Stimulated activated CD4-positive, alpha-beta T cell treated with anti-CD3 and anti-CD28 coated beads, TNF-alpha, amount 100 ng/mL, for 4 hours (primary cell): ENCODE results near the gene GFOD1.
"Not testable (repeated sequence)": the region's sequence is repeated elsewhere in the genome, so short reads cannot be mapped to it uniquely, and the experiment has no call there.

Experiments
- DNase-seq, 3 experiments: peaks; one replicate each; pipeline ENCODE4 v3.0.0-alpha.2; 2020; ENCODE audit warnings: low read depth in 3 of 3

Gene GFOD1

DNA sequence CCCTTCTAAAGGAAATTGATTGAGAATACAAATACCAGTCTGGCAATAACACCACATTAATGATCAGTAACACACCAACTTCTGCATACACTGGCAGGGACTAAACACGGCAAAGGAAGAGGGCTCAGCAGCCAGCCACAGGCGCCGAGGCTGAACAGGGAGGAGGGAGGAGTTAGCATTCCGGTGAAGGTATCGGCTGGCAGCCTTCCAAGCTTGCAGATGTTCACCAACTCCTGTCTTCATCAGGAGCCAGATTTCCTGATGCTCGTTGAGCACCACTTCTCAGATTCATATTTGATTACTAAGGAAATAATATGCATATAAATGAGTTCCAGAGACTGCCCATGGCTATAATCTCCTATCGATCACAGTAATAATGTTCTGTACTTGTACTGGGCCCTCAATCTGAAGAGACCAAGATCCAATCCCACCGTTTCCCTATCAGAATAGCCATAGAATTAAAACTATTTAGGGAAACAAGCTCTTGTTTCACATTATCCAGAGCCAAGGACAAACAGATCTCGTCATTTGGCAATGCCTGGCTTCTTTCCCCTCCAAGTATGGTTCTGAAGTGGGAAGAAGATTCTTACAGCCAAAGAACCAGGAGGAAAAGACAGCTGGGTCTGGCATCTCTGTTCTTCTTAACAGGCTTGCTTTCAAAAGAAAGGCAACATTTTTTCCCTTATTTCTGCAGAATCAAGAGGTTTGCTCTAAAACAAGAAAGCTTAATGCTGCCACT is 42.2 kb downstream of the GFOD1 start:
- DNase-seq: no peak

DNA sequence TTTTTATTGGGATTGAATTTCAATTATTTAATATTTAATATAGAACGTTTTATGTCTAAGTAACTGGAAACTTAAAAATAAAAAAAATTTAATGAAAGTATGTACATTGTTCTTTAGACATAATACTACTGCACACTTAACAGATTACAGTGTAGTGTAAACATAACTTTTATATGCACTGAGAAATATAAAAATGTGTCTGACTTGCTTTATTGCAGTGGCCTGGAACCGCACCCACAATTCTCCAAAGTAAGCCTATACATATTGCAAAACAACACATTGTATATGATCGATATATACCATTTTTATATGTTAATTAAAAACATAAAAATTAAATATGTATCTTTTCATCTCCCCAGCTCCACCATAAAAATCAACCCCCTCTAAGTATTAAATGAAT is 42.8 kb downstream of the GFOD1 start:
- DNase-seq: no peak

DNA sequence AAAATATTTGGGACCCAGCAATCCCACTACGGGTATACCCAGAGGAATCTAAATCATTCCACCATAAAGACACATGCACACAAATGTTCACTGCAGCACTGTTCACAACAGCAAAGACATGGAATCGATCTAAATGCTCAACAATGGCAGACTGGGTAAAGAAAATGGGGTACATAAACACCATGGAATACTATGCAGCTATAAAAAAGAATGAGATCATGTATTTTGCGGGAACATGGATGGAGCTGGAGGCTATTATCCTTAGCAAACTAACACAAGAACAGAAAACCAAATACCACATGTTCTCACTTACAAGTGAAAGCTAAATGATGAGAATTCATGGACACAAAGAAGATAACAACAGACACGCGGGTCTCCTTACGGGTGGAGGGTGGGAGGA is 43.4 kb downstream of the GFOD1 start:
- DNase-seq: not testable (repeated sequence)

DNA sequence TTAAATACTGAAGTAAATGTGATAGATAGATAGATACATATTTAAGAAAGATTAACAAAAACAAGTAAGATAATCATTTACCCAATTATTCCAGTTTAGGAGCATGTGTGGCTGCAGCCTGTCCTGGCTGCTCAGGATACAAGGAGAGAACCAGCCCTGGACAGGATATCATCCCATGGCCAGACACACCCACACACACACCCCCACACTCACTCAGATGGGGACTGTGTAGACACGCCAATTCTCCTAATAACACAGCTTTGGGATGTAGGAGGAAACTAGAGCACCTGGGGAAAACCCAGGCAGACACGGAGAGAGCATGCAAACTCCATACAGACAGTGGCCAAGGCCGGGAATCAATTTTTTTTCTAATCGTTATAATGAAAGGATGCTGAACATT is 45.6 kb downstream of the GFOD1 start:
- no peak for DNase-seq

DNA sequence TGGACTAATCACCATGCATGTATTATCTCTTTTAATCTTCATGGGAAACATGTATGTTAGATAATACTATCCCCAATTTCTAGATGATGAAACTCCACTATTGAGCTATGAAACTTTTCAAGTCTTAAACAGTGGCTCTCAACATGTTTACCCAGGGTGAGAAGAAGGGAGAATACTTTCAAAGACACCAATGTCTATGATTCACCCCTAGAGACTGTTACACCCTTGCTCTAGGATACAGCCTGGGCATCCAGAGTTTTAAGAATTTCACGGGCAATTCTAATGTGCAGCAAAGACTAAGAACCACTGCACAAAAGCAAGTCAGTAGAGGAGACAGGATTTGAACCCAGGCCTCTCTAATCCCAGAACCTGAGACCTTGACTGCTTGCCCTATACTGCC is 47.8 kb downstream of the GFOD1 start:
- no peak for DNase-seq

DNA sequence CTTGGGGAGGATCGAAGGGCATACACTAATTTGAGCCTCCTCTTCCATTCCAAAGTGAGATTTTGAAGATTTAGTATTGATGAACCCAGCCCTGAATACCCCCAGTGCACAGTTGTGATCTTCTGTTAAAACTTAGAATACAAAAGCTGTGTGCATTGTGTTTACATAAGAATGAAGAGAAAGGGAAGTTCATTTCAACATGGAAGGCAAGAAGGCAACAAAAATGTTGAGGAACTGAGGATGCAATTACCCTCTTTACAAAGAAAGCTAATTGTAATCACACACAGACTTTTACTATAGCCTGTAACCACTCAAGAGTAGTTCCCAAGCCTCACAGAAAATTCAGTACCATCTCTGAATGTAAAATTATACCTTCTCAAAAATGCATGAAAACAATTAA is 49.3 kb downstream of the GFOD1 start:
- DNase-seq: no peak

DNA sequence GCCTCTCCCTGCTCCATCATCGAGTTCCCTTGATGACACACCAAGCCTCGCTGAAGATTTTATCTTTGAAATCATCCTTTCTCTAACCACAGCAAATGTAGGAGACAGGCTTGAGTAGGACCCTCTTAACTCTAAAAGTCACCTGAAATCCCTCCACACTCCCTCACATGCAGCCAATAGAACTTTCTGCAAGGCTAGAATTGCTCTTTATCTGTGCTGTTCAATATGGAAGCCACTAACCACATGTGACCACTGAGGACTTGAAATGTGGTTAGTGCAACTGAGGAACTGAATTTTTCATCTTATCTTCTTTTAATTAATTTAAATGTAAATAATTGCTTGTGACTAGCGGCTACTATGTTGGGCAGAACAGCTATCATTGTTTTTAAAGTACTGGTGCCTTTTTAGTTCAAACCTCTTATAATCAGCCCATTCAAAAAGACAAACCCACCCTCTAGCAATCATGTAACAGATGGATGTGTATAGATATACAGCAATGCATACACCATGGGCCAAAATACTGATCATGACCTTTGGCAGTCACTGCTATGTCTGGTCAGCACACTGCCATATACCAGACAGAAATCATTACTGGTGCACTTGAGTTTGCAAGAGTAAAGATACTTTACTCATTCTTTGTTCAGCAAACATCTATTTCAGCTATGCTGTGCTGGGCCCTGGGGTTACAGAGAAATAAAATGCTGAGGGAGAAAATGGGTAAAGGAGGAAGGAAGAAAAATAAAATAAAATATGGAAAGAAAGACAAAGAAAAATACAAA is 50.0 kb downstream of the GFOD1 start:
- DNase-seq: no peak

DNA sequence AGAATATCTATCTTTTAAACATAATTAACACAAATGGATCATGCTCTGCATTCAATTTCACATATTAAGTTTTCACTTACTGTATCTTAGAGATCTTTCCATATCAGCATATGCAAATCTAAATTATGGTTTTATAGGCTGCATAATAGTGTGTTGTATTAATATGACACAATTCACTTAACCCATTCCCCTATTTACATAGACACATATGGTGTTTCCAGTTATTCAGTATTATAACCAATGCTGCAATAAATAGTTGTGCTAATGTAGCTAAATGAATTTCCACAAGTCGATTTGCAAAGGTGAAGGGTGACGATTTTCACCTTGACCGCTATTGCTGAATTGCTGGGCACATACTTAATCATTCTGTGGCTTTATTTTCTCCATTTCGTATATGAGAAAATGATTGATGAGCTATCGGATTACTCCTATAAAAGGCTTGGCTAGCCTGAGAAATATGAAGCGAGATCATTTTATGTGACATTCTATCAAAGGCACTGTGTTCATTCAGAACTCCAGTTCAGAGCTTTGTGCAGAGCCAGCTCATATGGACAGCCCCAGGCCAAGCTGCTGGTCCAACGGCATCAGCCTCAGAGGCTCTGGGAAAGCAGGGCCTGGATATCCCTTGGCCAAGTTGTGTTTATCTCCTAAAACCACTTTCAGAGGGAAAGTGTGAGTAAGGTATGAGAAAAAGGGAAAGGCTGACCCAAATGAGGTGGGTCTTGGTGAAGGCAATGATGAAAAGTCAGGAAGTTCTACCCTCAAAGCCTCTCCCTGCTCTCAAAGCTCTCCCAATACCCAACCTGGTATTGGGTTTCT is 50.8 kb downstream of the GFOD1 start:
- no peak for DNase-seq

DNA sequence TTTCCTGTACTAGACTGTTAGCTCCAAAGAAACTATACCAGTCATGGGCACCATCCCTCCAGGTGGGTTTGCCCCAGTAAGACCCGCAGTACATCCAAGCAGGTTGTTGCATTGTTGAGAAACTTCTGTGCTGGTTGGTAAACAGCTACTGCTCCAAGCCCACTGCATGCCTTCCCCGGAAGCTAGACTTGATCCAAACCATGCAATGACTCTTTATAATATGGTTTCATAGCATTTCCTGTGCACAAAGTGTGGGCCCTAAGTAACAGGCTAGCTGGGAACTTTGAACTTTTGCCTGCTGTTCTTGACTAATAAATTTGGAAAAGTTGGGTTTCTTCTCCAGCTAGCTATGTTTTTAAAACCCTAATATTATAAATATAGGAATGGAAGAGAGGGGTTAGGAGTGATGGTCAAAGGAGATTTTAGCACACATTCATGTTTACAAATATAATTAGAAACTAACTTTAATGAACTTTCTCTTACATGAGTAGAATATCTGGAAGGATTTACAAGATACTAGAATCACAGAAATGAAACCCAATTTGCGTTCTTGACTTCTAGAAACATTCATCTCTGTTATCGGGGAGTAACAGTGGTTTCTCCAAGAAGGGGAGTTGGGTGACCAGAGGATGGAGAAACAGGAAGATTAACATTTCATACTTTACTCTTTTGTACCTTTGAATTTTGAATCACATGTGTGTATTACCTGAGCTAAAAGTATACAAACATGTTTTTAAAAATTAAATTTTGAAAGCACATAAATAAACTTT is 51.7 kb downstream of the GFOD1 start:
- no peak for DNase-seq

DNA sequence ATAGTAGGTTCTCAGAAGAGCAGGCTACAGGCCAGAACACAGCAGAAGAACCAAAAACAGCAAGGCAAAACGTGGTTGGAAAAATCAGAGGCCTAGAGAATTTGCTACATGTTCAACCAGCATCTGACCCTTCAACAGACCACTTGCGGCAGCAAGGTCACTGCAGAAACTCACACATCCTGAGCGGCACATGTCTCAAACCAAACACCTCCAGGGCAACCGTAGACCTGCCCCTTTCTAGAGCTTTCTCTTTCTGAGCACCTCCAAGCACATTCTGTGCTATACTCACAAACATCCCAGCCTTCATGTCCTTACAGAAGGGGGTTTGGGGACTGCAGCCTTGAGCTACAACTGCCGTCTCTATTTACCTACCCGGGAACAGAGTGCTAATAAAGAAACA is 52.6 kb downstream of the GFOD1 start:
- DNase-seq: no peak

DNA sequence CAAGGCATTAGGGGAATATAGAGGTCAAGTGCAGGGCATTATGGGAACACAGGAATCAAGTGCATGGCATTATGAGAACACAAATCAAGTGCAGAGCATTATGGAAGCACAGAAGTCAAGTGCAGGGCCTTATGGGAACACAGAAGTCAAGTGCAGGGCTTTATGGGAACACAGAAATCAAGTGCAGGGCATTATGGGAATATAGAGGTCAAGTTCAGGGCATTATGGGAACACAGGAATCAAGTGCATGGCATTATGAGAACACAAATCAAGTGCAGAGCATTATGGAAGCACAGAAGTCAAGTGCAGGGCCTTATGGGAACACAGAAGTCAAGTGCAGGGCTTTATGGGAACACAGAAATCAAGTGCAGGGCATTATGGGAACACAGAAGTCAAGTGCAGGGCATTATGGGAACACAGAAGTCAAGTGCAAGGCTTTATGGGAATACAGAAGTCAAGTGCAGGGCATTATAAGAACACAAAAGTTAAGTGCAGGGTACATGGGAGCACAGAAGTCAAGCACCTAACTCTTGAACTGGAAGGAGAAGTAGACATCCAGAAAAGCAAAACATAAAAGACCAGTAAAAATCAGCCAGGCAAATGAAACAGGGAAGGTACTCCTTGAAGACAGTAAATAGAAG is 53.1 kb downstream of the GFOD1 start:
- DNase-seq: not testable (repeated sequence)

DNA sequence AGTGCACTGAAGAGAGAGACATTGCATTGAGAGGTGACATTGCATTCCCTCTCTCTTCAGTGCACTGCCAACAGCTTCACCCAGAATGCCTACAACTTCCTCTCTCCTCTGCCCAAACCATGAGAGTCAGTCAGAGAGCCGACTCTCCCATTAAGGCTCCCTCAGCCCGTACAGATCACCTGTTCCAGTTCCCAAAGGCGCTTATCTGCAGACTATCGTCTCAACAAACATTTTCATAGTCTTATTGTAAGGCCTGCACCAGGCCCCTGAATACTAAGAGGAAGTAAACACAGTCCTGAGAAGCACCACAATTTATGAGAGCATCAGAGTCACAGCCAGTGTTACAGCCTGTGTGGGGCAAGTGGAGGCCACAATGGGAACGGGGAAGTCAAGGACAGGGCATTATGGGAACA is 53.7 kb downstream of the GFOD1 start:
- no peak for DNase-seq

DNA sequence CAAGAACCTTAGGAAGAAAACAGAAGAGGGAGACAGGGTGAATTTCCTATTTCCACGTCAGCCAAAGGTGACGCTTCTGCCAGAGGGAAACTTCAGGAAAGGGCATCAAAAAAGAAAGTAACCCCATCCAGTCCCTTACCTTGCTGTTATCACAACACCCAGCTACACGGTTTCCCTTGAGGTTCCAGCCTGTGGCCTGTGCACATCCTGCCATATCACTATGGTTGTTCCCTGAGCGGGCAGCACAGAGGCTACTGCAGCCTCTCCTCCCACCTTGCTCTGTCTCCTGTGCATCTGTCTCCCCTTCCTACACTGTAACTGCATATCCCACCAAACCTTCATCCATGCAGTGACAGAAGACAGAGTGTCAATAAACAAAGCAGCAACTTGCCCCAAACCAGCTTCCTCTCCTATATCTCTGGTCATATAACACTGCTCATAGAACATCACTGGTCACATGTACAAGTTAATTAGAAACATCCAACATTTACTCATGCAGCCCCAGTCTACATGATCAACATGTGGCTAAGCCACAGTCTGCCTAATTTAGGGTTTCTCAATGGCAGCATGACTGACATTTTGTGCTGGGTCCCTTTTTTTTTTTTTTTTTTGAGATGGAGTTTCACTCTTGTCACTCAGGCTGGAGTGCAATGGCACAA is 54.7 kb downstream of the GFOD1 start:
- DNase-seq: no peak

DNA sequence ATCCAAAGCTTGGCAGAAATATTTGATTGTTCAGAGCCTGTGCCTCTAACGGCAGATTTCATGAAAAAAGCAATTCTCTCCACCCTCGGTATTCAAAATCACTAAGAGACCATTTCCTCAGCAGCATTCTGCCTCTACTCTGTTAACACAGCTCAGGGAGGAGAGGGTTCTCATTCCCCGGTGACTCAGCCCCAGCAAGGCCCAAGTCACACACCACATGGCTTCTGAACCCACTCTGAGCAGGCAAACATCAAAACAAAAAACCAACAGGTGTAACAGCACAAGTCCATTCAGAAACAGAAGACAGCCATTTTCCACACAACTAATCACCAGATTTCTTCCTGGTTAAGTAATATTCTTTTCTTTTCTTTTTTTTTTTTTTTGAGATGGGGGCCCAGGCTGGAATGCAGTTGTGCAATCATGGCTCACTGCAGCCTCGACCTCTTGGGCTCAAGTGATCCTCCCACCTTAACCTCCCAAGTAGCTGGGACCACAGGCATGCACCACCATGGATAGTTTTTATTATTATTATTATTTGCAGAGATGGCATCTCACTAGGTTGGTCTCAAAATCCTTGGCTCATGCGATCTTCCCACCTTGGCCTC is 55.4 kb downstream of the GFOD1 start:
- DNase-seq: no peak

DNA sequence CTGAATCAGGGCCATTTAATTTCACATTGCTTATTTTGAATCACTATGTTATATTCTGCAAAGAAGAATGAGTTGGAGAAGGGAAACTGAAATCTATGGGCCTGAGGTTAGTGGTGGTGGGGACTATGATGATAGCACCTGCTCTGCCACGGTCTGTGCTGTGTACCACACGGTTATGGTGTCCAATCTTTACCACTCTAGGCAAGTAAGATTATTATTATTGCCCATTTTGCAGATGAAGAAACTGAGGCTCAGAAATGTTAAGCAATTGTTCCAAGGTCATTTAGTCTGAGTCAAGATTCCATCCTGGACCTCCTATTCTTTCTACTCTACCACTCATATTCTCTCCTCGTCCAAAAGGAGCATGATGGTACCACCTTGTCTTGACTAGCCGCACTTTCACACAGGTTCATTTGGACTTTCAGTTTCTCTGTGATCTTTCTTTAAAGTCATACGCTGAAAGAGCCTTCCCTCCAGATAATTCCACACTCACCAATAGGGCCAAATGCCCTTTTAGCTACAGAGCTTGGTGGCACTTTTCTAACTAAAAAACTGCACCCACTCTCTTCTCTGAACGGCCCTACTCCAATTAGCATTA is 56.2 kb downstream of the GFOD1 start:
- no peak for DNase-seq

DNA sequence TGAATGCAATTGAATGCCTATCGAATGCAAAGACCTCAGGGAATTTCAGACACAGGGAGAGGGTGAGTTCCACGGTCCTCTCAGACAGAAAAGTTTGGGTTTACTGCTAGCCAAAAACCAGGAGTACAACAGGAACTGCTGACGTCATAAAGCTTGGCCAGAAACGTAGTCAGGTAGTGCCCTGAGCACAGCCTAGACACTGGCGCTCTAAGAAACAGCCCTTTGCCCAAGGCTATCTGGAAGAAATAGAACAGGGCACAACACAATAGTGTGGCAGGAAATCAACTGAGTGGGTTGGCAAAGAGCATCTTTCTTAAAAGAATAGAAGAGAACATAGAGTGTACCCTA is 58.0 kb downstream of the GFOD1 start:
- DNase-seq: no peak

DNA sequence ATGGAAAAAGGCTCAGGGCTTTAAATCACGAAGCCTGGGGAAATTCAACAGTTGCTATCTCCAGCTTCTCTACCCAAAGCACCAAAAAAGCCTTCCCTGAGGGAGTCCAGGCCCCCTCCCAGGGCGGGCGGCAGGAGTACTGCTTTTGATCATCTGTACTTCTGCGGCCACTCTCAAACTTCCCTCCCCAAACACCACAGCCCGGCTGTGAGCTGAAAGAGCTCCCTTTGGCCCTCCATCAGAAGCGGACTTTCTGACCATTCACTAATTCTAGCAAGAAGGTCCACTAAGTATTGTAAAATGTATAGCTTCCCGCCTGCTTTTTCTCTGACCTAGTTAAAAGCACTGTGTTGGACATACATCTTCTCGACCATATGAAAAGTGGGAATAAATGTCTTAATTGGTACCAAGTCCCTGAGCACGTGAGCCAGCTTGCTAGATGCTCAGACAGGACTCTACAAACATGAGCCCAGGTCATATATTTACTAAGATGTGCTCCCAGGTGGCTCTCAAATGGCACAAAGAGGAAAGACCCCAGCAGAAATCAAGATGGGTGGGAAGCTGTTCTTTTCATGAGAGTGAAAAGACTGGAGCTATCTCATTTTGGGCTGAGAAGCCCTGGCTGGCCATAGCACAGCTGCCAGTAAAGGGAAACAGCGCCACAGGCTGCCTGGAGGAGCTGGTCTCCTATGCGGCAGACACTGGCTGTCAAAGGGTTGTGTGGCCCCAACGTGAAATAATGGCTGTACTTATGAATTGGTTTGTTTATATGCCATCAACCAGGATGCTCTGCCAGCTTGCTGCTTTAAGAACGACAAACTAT is 58.6 kb downstream of the GFOD1 start:
- no peak for DNase-seq

DNA sequence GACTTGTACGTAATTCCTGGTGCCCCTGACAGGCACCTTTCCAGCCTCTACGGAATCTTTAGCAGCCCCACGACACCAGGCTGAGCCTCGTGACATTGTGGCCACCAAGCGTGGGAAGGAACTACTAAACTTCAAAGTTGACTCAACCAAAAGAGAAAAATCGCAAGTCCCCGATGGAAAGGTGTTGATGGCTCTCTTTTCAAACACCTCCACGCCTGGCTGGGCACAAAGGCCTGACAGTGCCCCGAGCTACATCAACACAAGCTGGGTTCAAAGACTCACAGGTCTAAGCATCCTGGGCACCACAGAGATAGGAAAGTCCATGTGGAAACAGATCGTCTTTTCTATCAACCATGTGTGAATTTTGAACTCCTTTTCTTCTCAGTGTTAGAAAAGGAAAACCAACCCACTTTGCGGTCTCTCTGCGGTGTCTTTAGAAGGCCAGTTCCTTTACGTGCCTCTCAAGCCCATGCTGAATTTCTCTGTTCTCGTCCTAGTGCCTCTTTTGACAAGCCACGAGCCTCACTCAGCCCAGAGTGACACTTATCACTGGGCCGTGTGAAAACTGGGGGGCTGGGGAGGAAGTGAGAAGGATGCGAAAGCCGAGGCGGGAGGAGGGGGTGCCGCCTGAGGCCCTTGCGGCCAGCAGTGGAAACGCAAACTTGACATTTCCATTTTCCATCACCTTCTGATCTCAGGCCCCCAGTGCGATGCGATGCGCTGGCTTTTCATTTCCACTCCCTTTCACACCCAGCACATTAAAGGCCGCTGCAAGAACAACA is 59.4 kb downstream of the GFOD1 start:
- DNase-seq: peak; percentile 50 to 57 (median 53)
